SK-N-SH treated with all-trans-retinoic acid at 6 μM for 48 hours (cell line): Measurements from ENCODE around the gene RGN.
"Not testable (repeated sequence)": the region's sequence is repeated elsewhere in the genome, so short reads cannot be mapped to it uniquely, and the experiment has no call there.

ENCODE experiments used
- ATAC-seq: fragments of 200-7000 bp; cut with Tn5 transposase; 3 replicates; pipeline ENCODE4 v1.9.1; 2020; ENCODE audit warnings: mild to moderate bottlenecking, moderate library complexity
- BACH2 ChIP-seq: fragments of 250-450 bp; sonication (Bioruptor Pico); IDR thresholded peaks from 2 replicates; pipeline ENCODE4 v1.9.0; 2021; ENCODE audit warnings: mild to moderate bottlenecking, borderline replicate concordance
- CSDC2 ChIP-seq: fragments of 250-450 bp; sonication (Bioruptor Pico); IDR thresholded peaks from 2 replicates; pipeline ENCODE4 v1.5.0; 2020; ENCODE audit warnings: mild to moderate bottlenecking, moderate library complexity
- ESRRG ChIP-seq: fragments of 250-450 bp; sonication (Bioruptor Pico); IDR thresholded peaks from 2 replicates; pipeline ENCODE4 v1.6.1; 2021; ENCODE audit warnings: mild to moderate bottlenecking
- GLIS3 ChIP-seq: fragments of 250-450 bp; sonication (Bioruptor Pico); IDR thresholded peaks from 2 replicates; pipeline ENCODE4 v1.5.0; 2020; ENCODE audit warnings: mild to moderate bottlenecking, moderate library complexity
- OSR1 ChIP-seq: fragments of 250-450 bp; sonication (Bioruptor Pico); IDR thresholded peaks from 2 replicates; pipeline ENCODE4 v1.8.0; 2022; ENCODE audit warnings: moderate library complexity, mild to moderate bottlenecking, inconsistent platforms
- PATZ1 ChIP-seq: fragments of 250-450 bp; sonication (Bioruptor Pico); IDR thresholded peaks from 2 replicates; pipeline ENCODE4 v1.8.0; 2020; ENCODE audit warnings: mild to moderate bottlenecking, moderate library complexity, borderline replicate concordance
- POU6F1 ChIP-seq: fragments of 250-450 bp; sonication (Bioruptor Pico); IDR thresholded peaks from 2 replicates; pipeline ENCODE4 v1.8.0; 2021; ENCODE audit warnings: low read depth, mild to moderate bottlenecking, moderate library complexity, borderline replicate concordance
- PPARA ChIP-seq: fragments of 250-450 bp; sonication (Bioruptor Pico); IDR thresholded peaks from 2 replicates; pipeline ENCODE4 v1.5.0; 2020; ENCODE audit warnings: mild to moderate bottlenecking, borderline replicate concordance
- RARB ChIP-seq: fragments of 250-450 bp; sonication (Bioruptor Pico); IDR thresholded peaks from 2 replicates; pipeline ENCODE4 v1.8.0; 2021; ENCODE audit warnings: mild to moderate bottlenecking, moderate library complexity
- SNAI2 ChIP-seq: fragments of 250-450 bp; sonication (Bioruptor Pico); IDR thresholded peaks from 2 replicates; pipeline ENCODE4 v1.5.0; 2020; ENCODE audit warnings: mild to moderate bottlenecking, moderate library complexity
- TCF4 ChIP-seq: fragments of 250-450 bp; sonication (Bioruptor Pico); IDR thresholded peaks from 2 replicates; pipeline ENCODE4 v1.8.0; 2021; ENCODE audit warnings: mild to moderate bottlenecking, moderate library complexity, borderline replicate concordance
- TOX ChIP-seq: fragments of 250-450 bp; sonication (Bioruptor Pico); IDR thresholded peaks from 2 replicates; pipeline ENCODE4 v1.8.0; 2021; ENCODE audit warnings: mild to moderate bottlenecking, moderate library complexity, borderline replicate concordance
- TSHZ2 ChIP-seq: fragments of 250-450 bp; sonication (Bioruptor Pico); IDR thresholded peaks from 2 replicates; pipeline ENCODE4 v1.5.0; 2020; ENCODE audit warnings: mild to moderate bottlenecking, moderate library complexity
- ZC3H10 ChIP-seq: fragments of 250-450 bp; sonication (Bioruptor Pico); IDR thresholded peaks from 2 replicates; pipeline ENCODE4 v1.5.1; 2021; ENCODE audit warnings: mild to moderate bottlenecking, moderate library complexity
- ZFP3 ChIP-seq: fragments of 250-450 bp; sonication (Bioruptor Pico); IDR thresholded peaks from 2 replicates; pipeline ENCODE4 v1.5.0; 2020; ENCODE audit warnings: mild to moderate bottlenecking, moderate library complexity
- ZFP30 ChIP-seq: fragments of 450-650 bp; formaldehyde crosslinking; IDR thresholded peaks from 2 replicates; pipeline ENCODE4 v1.5.0; 2022; ENCODE audit warnings: mild to moderate bottlenecking, moderate library complexity
- ZNF565 ChIP-seq: fragments of 450-650 bp; formaldehyde crosslinking; conservative IDR thresholded peaks from 2 replicates; pipeline ENCODE4 v1.5.0; 2020; ENCODE audit warnings: low read depth, mild to moderate bottlenecking, moderate library complexity
- ZNF70 ChIP-seq: fragments of 450-650 bp; formaldehyde crosslinking; IDR thresholded peaks from 2 replicates; pipeline ENCODE4 v1.5.0; 2020; ENCODE audit warnings: mild to moderate bottlenecking, moderate library complexity
- ZNF8 ChIP-seq: fragments of 450-650 bp; formaldehyde crosslinking; IDR thresholded peaks from 2 replicates; pipeline ENCODE4 v1.5.0; 2020; ENCODE audit warnings: mild to moderate bottlenecking, moderate library complexity

Gene RGN

GRCh38 chrX:47129899-47130358 lies 51.7 kb downstream of the RGN start (continued):
- TF ChIP-seq PPARA (CRISPR knock-in tag) (no peak), ZNF565 (no peak), ZNF70 (no peak), POU6F1 (CRISPR knock-in tag) (no peak), SNAI2 (no peak), TOX (no peak), OSR1 (CRISPR knock-in tag) (no peak)

GRCh38 chrX:47133493-47133892 lies 55.2 kb downstream of the RGN start:
- TF ChIP-seq OSR1 (CRISPR knock-in tag) (no peak), TOX (no peak), ZFP30 (CRISPR knock-in tag) (no peak), PATZ1 (CRISPR knock-in tag) (no peak), PPARA (CRISPR knock-in tag) (no peak), ZNF565 (no peak)
- ATAC-seq, result no peak

GRCh38 chrX:47135650-47136049 lies 57.4 kb downstream of the RGN start:
- not testable (repeated sequence) for ATAC-seq

- TF ChIP-seq ZFP30 (CRISPR knock-in tag) (no peak), CSDC2 (no peak), ZNF70 (no peak), BACH2 (no peak), ESRRG (CRISPR knock-in tag) (no peak), TSHZ2 (no peak), ZNF8 (CRISPR knock-in tag) (no peak), GLIS3 (CRISPR knock-in tag) (no peak), ZFP3 (CRISPR knock-in tag) (no peak), PPARA (CRISPR knock-in tag) (no peak), RARB (no peak), OSR1 (CRISPR knock-in tag) (no peak), TCF4 (CRISPR knock-in tag) (no peak), SNAI2 (no peak), TOX (no peak), ZC3H10 (CRISPR knock-in tag) (no peak)
- no peak for ATAC-seq
These were observed 59.9 kb downstream of the RGN start for GRCh38 chrX:47138171-47138570.
